Fibroblast of lung (primary cell): ENCODE measurements around the gene IRAK3.

ENCODE experiments used
- EZH2 ChIP-seq: IDR thresholded peaks from 2 replicates; pipeline ENCODE4 v1.5.1; 2012; ENCODE audit warnings: low read length, control low read depth, mild to moderate bottlenecking; ENCODE audit errors: missing control alignments
- TF ChIP-seq, protein P1 (sequence below), 2 donors: IDR thresholded peaks in 1 of 2; conservative IDR thresholded peaks in 1 of 2; 1 replicate in 1 of 2; 2 replicates in 1 of 2; pipeline ENCODE4 v1.5.1; 2011 to 2012; ENCODE audit warnings: low read length in 2 of 2, control low read depth in 1 of 2, inconsistent platforms in 1 of 2, low read depth in 1 of 2, mild to moderate bottlenecking in 1 of 2

DNA sequence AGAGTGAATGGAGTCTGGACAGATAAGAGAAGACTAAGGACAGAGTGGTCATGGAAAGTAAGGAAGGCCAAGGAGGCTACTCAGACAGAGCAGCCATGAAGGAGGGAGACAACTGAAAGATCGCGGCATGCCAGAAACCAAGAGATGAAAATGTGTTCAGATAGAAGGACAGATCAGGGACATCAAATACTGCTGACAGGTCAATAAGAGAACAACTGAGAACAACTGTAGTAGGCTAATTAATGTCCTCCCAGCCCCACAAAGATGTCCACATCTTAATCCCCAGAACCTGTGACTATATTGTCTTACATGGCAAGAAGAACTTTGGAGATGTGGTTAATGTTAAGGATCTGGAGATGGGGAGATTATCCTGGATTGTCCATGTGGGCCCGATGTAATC lies 98.3 kb downstream of the IRAK3 start:
- TF ChIP-seq EZH2, result no peak
- TF ChIP-seq, protein P1, sequence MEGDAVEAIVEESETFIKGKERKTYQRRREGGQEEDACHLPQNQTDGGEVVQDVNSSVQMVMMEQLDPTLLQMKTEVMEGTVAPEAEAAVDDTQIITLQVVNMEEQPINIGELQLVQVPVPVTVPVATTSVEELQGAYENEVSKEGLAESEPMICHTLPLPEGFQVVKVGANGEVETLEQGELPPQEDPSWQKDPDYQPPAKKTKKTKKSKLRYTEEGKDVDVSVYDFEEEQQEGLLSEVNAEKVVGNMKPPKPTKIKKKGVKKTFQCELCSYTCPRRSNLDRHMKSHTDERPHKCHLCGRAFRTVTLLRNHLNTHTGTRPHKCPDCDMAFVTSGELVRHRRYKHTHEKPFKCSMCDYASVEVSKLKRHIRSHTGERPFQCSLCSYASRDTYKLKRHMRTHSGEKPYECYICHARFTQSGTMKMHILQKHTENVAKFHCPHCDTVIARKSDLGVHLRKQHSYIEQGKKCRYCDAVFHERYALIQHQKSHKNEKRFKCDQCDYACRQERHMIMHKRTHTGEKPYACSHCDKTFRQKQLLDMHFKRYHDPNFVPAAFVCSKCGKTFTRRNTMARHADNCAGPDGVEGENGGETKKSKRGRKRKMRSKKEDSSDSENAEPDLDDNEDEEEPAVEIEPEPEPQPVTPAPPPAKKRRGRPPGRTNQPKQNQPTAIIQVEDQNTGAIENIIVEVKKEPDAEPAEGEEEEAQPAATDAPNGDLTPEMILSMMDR (conservative IDR thresholded peaks at IDR 0.05 in 1 of 2, IDR thresholded peaks at IDR 0.05 in 1 of 2; ENCODE audit: low read depth in 1 of 2, low read length in 2 of 2), result no peak
